Measurements from ENCODE around the gene IMP3. TPM values are rescaled to one million over a fixed set of nuclear protein-coding genes. Genes with fewer than 3 reads are reported as not detected.
"Not testable (repeated sequence)": the region's sequence is repeated elsewhere in the genome, so short reads cannot be mapped to it uniquely, and the experiment has no call there.

IMP3 gene
- total RNA-seq, 4 donors from 2014 or later, result 37.2 to 131 (median 108) TPM

- H3K9me3 ChIP-seq, result no peaks in the 10 kb centered on the region
- no peak overlapping the region for H3K4me3 ChIP-seq
- DNase-seq, result no peak
- WGBS, 2 donors (ENCODE audit: low coverage in 1 of 2), result 87% methylated on average over 39 of the region's 44 CpGs; no CpG with 5 or more reads in 1 of the 2 donors
- H3K36me3 ChIP-seq, result no peaks in the 10 kb centered on the region
- in situ Hi-C loops (cut with MboI; ENCODE audit: low pct_ligation_motif_present in 1 of 4, low pct_unique_long_range_greater_than_20kb in 1 of 4, low sequenced_read_pairs in 3 of 4), result loop anchor here in 1 of 4 donors (10.0 kb wide), 1 partner anchor 117 kb away; no protein-coding TSS in a partner anchor
- peak overlapping the region in 1 of 4 donors; percentile 19 for H3K27ac ChIP-seq
- intact Hi-C loops (cut with DNase I; ENCODE audit: low total_unique reads), result loop anchor here (2.0 kb wide), 1 partner anchor 45 kb away; no protein-coding TSS in a partner anchor
- peaks cover 0 to 10% (median 4%) of the 10 kb centered on the region in 4 donors for H3K4me1 ChIP-seq
- no peak for TF ChIP-seq EP300 (IDR thresholded peaks at IDR 0.05; ENCODE audit: low read depth)
- TF ChIP-seq POLR2AphosphoS5 (IDR thresholded peaks at IDR 0.05), result no peak
- TF ChIP-seq POLR2A (IDR thresholded peaks at IDR 0.05), result no peak
- no peak for TF ChIP-seq CTCF (IDR thresholded peaks at IDR 0.05)
- no peaks in the 10 kb centered on the region for H3K27me3 ChIP-seq
Observed at GRCh38 chr15:75687486-75688277, 47.7 kb upstream of the IMP3 start.

DNA sequence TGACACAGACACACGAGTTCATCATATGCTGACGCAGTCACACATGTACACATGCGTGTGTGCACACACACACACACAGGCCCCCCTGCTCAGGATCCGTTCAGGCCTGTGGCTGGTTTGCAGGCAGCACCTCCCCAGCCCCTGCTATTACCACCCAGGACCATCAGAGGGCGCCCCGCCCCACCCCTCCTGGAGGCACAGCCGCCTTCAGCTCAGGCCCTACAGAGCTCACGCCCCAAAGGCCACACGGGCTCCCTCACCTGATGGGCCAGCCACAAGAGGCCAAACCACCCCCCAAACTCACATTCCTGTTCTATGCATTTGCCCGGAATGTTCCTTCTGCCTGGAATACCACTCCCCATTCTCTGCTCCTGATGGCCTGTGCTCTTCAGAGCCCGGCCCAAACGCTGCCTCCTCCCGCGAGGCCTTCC lies 46.2 kb upstream of the IMP3 start:
- not testable (repeated sequence) for H3K27me3 ChIP-seq, H3K27ac ChIP-seq, H3K36me3 ChIP-seq, H3K4me3 ChIP-seq, H3K9me3 ChIP-seq
- H3K4me1 ChIP-seq, result peaks cover 0 to 10% (median 4%) of the 10 kb centered on the region in 4 donors
- peak; percentile 87 for DNase-seq
- intact Hi-C loops (cut with DNase I; ENCODE audit: low total_unique reads) (loop anchor here (2.0 kb wide), 1 partner anchor 47 kb away; no protein-coding TSS in a partner anchor), in situ Hi-C loops (cut with MboI; ENCODE audit: low pct_ligation_motif_present in 1 of 4, low pct_unique_long_range_greater_than_20kb in 1 of 4, low sequenced_read_pairs in 3 of 4) (loop anchor here in 1 of 4 donors (10.0 kb wide), 1 partner anchor 119 kb away; no protein-coding TSS in a partner anchor)
- WGBS, 2 donors (ENCODE audit: low coverage in 1 of 2), result 21% methylated on average over 12 of the region's 14 CpGs; no CpG with 5 or more reads in 1 of the 2 donors
- peak; percentile 67 to 92 (median 83) for TF ChIP-seq CTCF (IDR thresholded peaks at IDR 0.05)

- DNase-seq, result no peak
- H3K4me1 ChIP-seq, result peaks cover 0 to 10% (median 4%) of the 10 kb centered on the region in 4 donors
- intact Hi-C loops (cut with DNase I; ENCODE audit: low total_unique reads), result no loop called here
- WGBS, 2 donors (ENCODE audit: low coverage in 1 of 2), result 77% methylated on average over 12 of the region's 12 CpGs; no CpG with 5 or more reads in 1 of the 2 donors
- in situ Hi-C loops (cut with MboI; ENCODE audit: low pct_ligation_motif_present in 1 of 4, low pct_unique_long_range_greater_than_20kb in 1 of 4, low sequenced_read_pairs in 3 of 4), result loop anchor here in 1 of 4 donors (10.0 kb wide), 1 partner anchor 120 kb away; no protein-coding TSS in a partner anchor
- no peaks in the 10 kb centered on the region for H3K27me3 ChIP-seq
- TF ChIP-seq CTCF (IDR thresholded peaks at IDR 0.05), result no peak
- no peak overlapping the region for H3K4me3 ChIP-seq
- H3K27ac ChIP-seq, result no peak overlapping the region
- H3K9me3 ChIP-seq, result no peaks in the 10 kb centered on the region
- H3K36me3 ChIP-seq, result no peaks in the 10 kb centered on the region
Observed at GRCh38 chr15:75685195-75685594, 45.2 kb upstream of the IMP3 start.

- Histone ChIP-seq H3K4me1 (peaks cover 0 to 10% (median 4%) of the 10 kb centered on the region in 4 donors), H3K27me3 (no peaks in the 10 kb centered on the region), H3K9me3 (no peaks in the 10 kb centered on the region), H3K36me3 (no peaks in the 10 kb centered on the region), H3K27ac (no peak overlapping the region), H3K4me3 (no peak overlapping the region)
- DNase-seq, result no peak
- intact Hi-C loops (cut with DNase I; ENCODE audit: low total_unique reads), result loop anchor here (5.0 kb wide), 2 partner anchors 47 to 118 kb away; no protein-coding TSS in a partner anchor
- no peak for TF ChIP-seq POLR2A (IDR thresholded peaks at IDR 0.05)
- TF ChIP-seq CTCF (IDR thresholded peaks at IDR 0.05), result no peak
- no peak for TF ChIP-seq EP300 (IDR thresholded peaks at IDR 0.05; ENCODE audit: low read depth)
- TF ChIP-seq POLR2AphosphoS5 (IDR thresholded peaks at IDR 0.05), result no peak
- in situ Hi-C loops (cut with MboI; ENCODE audit: low pct_ligation_motif_present in 1 of 4, low pct_unique_long_range_greater_than_20kb in 1 of 4, low sequenced_read_pairs in 3 of 4), result loop anchor here in 1 of 4 donors (10.0 kb wide), 1 partner anchor 120 kb away; no protein-coding TSS in a partner anchor
- 88 to 93% methylated on average over 3 to 10 of the region's 10 CpGs for WGBS, 2 donors (ENCODE audit: low coverage in 1 of 2)
Observed at GRCh38 chr15:75684648-75685047, 44.6 kb upstream of the IMP3 start.

All from transverse colon (tissue), 4 donors.